NCI-H446 (cell line): ENCODE measurements around the gene RBM28.
A peak's percentile ranks its signal among the peaks of the same experiment; 100 is the strongest.

ENCODE experiments used
- DNase-seq, 2 experiments: peaks; one replicate each; lab custom pipeline; 2025; lab: John Stamatoyannopoulos, UW

The RBM28 gene

DNA sequence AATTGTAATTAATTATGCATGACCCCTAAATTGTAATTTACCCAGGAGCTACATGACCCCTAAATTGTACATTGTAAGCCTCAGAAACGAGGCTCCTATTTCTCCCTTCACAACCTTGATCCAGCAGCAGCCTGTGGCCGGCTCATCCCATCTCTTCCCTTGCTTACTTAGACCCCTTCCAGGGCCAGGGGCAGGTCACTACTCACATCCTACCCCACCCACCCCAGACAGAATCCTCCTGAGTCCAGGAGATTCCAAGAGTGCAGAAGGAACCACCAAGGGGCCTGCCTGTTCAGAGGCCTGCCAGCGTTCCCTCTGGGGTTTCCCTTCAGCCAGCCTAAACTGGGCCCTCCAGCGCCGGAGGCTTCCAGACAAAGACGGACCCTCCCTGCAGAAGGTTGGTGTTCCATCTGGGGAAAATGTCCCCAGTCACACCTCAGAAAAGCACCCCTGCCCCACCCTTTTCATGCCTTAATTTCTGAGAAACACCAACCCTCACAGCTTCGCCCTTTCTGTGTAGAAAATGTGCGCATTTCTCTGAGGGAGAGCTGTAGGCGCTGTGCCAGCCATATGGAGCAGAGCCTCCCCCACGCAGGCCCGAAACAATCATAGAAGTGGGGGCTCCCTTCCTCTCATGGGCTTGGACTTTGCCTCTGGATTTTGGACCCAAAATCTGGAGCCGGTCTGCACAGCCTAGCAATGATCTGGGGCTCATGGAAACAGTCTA is 83.5 kb downstream of the RBM28 start:
- DNase-seq: no peak

DNA sequence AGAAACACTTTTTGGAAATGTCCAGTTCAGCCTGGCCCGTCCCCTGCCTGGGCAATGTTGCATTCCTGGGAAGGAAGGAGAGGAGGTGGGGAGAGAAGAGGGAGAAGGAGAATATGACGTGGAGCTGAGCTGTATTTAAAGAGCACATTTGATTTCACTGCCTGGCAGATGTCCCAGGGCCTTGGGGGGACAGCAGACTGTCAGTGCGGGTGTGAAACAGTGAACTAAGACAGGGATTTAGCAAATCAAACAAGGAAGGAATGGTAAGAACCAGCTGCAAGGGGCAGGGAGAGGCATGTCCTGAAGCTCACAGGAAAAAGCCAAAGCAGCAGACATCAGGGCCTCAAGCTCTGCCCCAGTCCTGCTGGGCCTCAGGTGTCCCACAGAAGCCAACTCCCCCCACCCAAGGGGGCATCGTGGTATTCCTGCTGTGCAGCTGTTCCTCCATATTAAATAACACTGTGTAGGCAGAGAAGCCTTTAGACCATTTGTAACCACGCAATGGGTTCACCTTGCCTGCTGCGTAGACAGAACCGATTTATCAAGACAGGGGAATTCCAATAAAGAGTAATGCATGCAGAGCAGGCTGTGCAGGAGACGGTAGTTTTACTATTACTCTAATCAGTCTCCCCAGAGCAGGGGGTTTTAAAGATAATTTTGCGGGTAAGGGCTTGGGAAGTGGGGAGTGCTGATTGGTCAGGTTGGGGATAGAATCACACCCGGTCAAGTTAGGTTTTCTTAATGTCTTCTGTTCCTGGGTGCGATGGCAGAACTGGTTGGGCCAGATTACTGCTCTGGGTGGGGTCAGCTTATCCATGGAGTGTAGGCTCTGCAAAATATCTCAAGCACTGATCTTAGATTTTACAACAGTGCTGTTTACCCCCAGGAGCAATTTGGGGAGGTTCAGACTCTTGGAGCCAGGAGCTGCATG is 84.3 kb downstream of the RBM28 start:
- peak in 1 of 2 experiments; percentile 24 for DNase-seq

DNA sequence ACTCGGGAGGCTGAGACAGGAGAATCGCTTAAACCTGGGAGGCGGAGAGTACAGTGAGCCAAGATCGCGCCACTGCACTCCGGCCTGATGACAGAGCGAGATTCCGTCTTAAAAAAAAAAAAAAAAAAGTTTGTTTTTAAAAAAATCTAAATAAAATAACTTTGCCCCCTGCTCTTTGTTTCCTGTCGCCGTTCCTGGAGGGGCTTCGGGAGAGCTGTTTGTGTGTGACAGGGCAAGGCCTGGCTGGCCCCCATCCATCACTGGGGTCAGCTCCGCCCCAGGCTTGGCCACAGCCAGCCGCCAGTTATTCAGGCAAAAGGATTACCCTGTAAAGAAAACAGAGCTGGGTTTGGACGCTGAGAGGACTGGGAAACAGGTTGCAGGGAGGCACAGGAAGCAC is 86.2 kb downstream of the RBM28 start:
- no peak for DNase-seq

DNA sequence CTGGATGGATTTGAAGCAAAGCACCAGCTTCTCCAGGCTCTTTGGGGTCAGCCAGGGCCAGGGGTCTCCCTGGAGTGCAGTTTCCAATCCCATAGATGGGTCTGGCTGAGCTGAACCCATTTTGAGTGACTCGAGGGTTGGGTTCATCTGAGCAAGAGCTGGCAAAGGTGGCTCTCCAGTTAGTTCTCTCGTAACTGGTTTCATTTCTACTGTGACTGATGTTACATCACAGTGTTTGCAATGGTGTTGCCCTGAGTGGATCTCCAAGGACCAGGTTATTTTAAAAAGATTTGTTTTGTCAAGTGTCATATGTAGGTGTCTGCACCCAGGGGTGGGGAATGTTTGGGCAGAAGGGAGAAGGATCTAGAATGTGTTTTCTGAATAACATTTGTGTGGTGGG is 88.4 kb downstream of the RBM28 start:
- DNase-seq: no peak

DNA sequence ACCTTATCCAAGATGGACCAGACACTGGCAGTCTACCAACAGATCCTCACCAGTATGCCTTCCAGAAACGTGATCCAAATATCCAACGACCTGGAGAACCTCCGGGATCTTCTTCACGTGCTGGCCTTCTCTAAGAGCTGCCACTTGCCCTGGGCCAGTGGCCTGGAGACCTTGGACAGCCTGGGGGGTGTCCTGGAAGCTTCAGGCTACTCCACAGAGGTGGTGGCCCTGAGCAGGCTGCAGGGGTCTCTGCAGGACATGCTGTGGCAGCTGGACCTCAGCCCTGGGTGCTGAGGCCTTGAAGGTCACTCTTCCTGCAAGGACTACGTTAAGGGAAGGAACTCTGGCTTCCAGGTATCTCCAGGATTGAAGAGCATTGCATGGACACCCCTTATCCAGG is 89.2 kb downstream of the RBM28 start:
- DNase-seq: no peak

DNA sequence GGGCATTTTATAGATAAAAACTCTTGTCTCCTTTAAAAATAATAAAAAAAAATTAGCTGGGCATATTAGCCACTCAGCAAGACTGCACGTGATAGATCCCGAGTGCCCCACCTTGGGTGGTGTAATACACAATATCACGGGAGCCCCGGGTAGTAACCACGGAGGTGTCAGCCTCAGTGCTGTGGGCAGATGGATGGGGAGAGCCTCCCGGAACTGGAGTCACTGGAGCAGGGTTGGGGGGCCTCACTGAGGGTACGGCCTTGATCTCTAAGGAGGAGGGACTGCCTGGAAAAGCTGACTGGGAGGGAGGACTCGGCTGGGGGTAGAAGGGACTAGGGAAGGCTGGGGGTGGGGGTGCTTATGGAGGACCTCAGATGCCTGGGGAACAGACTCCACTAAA is 90.0 kb downstream of the RBM28 start:
- no peak for DNase-seq

DNA sequence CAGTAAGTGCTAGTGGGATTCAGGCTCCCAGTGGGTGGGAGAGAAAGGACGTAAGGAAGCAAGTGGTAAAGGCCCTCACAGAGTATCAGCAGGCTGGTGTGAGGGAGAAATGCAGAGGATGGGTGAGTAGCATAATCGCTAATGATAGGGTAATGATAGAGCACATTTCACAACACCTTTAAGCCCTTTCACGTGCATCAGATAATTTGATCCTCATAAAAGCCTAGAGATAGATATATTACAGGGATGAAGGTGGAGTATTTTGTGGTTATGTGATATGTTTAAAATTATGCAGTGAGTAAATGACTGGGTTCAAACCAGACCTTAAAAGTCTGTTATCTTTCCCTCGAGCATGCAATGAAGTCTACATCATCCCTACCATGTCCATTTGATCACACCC is 92.4 kb downstream of the RBM28 start:
- DNase-seq: no peak
